LNCAP (cell line): Measurements from ENCODE around the gene SLC1A6.

Experiments
- CTCF ChIP-seq: fragments of 450-650 bp; IDR thresholded peaks from 2 replicates; pipeline ENCODE4 v1.5.1; 2017; ENCODE audit warnings: mild to moderate bottlenecking

Gene SLC1A6

DNA sequence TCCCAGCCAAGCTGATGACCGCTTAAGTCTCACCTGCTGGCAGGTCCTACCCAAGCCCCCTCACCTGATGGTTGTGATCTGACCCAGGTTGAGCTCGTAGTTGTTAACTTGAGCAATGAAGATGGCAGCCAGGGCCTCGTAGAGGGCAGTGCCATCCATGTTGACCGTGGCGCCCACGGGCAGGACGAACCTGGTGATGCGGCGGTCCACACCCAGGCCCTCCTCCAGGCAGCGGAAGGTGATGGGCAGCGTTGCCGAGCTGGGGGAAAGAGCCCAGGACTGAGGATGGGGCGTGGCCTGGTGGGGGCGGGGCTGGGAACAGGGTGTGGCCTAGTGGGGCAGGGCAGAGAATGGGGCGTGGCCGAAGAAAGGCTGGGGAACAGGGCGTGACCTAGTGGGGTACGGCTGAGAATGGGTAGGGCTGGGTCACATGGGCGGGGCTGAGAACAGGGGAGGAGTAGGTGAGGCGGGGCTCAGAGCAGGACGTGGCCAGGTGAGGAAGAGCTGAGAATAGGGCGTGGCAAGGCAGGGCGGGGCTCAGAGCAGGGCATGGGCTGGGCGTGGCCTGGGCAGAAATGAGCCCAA, 25.5 kb downstream of the SLC1A6 start:
- no peak for TF ChIP-seq CTCF

DNA sequence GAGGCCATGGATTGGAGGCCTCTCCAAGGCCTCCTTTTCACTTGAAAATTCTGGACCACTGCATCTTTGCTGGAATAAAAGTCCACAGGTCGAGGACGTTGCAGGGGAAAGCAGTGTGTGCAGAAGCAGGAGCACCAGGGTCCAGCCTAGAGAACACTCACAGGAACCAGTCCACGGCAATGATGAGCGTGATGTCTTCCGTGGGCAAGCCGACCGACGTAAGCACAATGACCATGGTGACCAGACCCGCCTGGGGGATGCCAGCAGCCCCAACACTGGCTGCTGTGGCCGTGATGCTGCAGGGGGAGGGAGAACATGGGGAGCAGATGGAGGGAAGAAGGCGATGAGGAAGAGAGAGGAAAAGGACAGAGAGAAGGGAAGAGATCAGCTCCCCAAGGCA, 26.9 kb downstream of the SLC1A6 start:
- no peak for TF ChIP-seq CTCF

DNA sequence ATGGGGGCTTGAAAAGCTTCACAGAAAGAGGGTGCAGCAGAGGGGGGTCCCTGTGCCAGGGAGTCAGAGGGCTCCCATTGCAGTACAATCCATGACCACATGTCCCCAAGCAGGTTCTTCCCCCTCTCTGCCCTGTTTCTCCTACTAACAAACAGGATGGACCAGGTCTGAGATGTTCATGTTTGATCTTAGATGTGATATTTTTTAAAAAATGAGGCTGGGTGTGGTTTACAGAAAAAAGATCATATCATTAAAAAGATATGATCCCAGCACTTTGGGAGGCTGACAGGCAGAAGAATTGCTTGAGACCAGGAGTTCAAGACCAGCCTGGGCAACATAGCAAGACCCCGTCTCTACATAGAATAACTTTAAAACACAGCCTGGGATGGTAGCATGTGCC, 29.2 kb downstream of the SLC1A6 start:
- no peak for TF ChIP-seq CTCF

- TF ChIP-seq CTCF, result no peak
These were observed 29.8 kb downstream of the SLC1A6 start for GRCh38 chr19:14949876-14950275.

DNA sequence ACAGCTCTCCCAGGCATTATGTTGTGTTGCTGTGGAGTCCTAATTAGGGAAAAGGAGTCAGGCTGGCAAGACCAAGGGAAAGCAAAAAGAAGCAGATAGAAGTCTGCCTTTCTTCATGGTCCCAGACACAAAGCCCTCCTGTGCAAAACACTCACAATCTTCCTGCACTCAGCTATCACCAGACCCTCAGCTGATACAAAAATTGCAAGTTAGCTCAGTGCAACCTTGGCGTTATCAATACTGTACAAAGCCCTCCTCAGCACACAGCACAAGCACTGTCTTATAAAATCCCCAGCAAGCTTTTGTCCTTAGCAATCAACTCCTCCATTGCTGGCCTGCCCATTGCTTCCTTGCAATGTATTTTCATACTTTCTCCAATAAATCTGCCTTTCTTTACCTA, 35.2 kb downstream of the SLC1A6 start:
- TF ChIP-seq CTCF, result no peak

- TF ChIP-seq CTCF, result no peak
These were observed 36.1 kb downstream of the SLC1A6 start for GRCh38 chr19:14943601-14944000.

DNA sequence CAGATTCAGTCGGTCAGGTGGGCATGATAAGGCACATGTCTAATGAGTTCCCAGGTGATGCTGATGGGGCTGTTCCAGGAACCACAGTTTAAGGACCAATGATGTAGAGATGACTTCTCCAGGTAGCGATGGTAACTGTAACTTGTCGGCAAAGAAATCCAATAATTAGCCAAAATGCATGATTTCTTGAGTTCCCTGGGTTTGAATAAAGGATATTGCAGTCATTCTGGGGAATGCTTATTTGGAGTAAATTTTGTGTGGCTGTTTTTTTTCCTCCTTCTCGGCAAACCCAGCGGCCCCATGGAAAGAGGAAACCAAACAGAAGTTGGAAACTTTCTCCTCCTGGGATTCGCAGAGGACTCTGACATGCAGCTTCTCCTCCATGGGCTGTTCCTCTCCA, 38.5 kb downstream of the SLC1A6 start, which contains the start of gene OR7C2:
Gene OR7C2, plus strand, starts transcription at position 301 of the 400 bp plus-strand sequence. Its CDS starts 0 bp downstream, at position 301.
- no peak for TF ChIP-seq CTCF

- no peak for TF ChIP-seq CTCF
These were observed 39.4 kb downstream of the SLC1A6 start for GRCh38 chr19:14940266-14940665.
